Astrocyte of the cerebellum (primary cell): Measurements from ENCODE around the gene RFXANK.

Source experiments
- DNase-seq: peaks from one replicate; pipeline ENCODE4 v3.0.0-alpha.2; 2011; ENCODE audit warnings: low read depth
- H3K4me3 ChIP-seq: 2 replicates; pipeline ENCODE4 v1.5.1; 2011; ENCODE audit warnings: mild to moderate bottlenecking, low read depth, low read length, moderate library complexity
- CTCF ChIP-seq: IDR thresholded peaks from 2 replicates; pipeline ENCODE4 v1.5.1; 2012; ENCODE audit warnings: low read length, low read depth, moderate library complexity, mild to moderate bottlenecking; ENCODE audit errors: missing control alignments
- in situ Hi-C: cut with HindIII; loops from 2 replicates; pipeline ENCODE4 v1.10.0; 2017; ENCODE audit warnings: low sequenced_read_pairs

RFXANK gene

GRCh38 chr19:19159534-19159933 lies 32.5 kb upstream of the RFXANK start:
- no peak for TF ChIP-seq CTCF
- no peak overlapping the region for H3K4me3 ChIP-seq
- DNase-seq, result no peak
- in situ Hi-C loops, result no loop called here

GRCh38 chr19:19160461-19161035 lies 31.5 kb upstream of the RFXANK start:
- in situ Hi-C loops, result no loop called here
- DNase-seq, result no peak
- no peak overlapping the region for H3K4me3 ChIP-seq
- no peak for TF ChIP-seq CTCF

GRCh38 chr19:19162495-19162894 lies 29.6 kb upstream of the RFXANK start:
- DNase-seq, result no peak
- no peak for TF ChIP-seq CTCF
- in situ Hi-C loops, result no loop called here
- no peak overlapping the region for H3K4me3 ChIP-seq

- H3K4me3 ChIP-seq, result no peak overlapping the region
- DNase-seq, result no peak
- in situ Hi-C loops, result no loop called here
- no peak for TF ChIP-seq CTCF
Observed at GRCh38 chr19:19165396-19165795, 26.7 kb upstream of the RFXANK start.

GRCh38 chr19:19167612-19168011 lies 24.4 kb upstream of the RFXANK start:
- TF ChIP-seq CTCF, result no peak
- DNase-seq, result no peak
- in situ Hi-C loops, result no loop called here
- no peak overlapping the region for H3K4me3 ChIP-seq

GRCh38 chr19:19169236-19170052 lies 22.6 kb upstream of the RFXANK start:
- H3K4me3 ChIP-seq, result no peak overlapping the region
- no peak for DNase-seq
- in situ Hi-C loops, result no loop called here
- no peak for TF ChIP-seq CTCF
